Lower leg skin (tissue), 3 donors: ENCODE measurements around the gene GAB1.

Experiments
- CTCF ChIP-seq, 3 donors: fragments of 450-650 bp; IDR thresholded peaks; one replicate each; pipeline ENCODE4 v1.5.1; 2016; ENCODE audit warnings: antibody characterized with exemption in 3 of 3, mild to moderate bottlenecking in 3 of 3, moderate library complexity in 2 of 3
- POLR2A ChIP-seq, 2 donors: fragments of 450-650 bp; IDR thresholded peaks; one replicate each; pipeline ENCODE4 v1.6.1; 2016 to 2017; ENCODE audit warnings: antibody characterized with exemption in 2 of 2, mild to moderate bottlenecking in 1 of 2, moderate library complexity in 1 of 2

- TF ChIP-seq CTCF (IDR thresholded peaks at IDR 0.05) (no peak), POLR2A (IDR thresholded peaks at IDR 0.05) (no peak)
These were observed 24.8 kb upstream of the GAB1 start for GRCh38 chr4:143311924-143312323.
